ENCODE measurements around the gene FNTB.
A peak's percentile ranks its signal among the peaks of the same experiment; 100 is the strongest.
"Not testable (repeated sequence)": the region's sequence is repeated elsewhere in the genome, so short reads cannot be mapped to it uniquely, and the experiment has no call there.

The FNTB gene

GRCh38 chr14:65019944-65020566 lies 33.4 kb downstream of the FNTB start:
- peak; percentile 79 for DNase-seq

- DNase-seq = no peak
Observed at GRCh38 chr14:65024957-65025356, 38.3 kb downstream of the FNTB start.

- DNase-seq = no peak
Observed at GRCh38 chr14:65025818-65026217, 39.1 kb downstream of the FNTB start.

GRCh38 chr14:65026526-65026925 lies 39.8 kb downstream of the FNTB start:
- DNase-seq = no peak

GRCh38 chr14:65027127-65027799 lies 40.6 kb downstream of the FNTB start:
- DNase-seq = no peak

- DNase-seq = no peak
Observed at GRCh38 chr14:65028937-65029336, 42.2 kb downstream of the FNTB start.

GRCh38 chr14:65031321-65031720 lies 44.6 kb downstream of the FNTB start:
- not testable (repeated sequence) for DNase-seq

- DNase-seq = no peak
Observed at GRCh38 chr14:65032319-65032718, 45.6 kb downstream of the FNTB start.

- DNase-seq = no peak
Observed at GRCh38 chr14:65033181-65033580, 46.5 kb downstream of the FNTB start.

- no peak for DNase-seq
Observed at GRCh38 chr14:65034021-65034420, 47.3 kb downstream of the FNTB start.

- no peak for DNase-seq
Observed at GRCh38 chr14:65035049-65035448, 48.4 kb downstream of the FNTB start.

- no peak for DNase-seq
Observed at GRCh38 chr14:65038966-65039365, 52.3 kb downstream of the FNTB start.

GRCh38 chr14:65040666-65041433 lies 54.2 kb downstream of the FNTB start:
- no peak for DNase-seq

- DNase-seq = no peak
Observed at GRCh38 chr14:65041434-65041915, 54.8 kb downstream of the FNTB start.

- no peak for DNase-seq
Observed at GRCh38 chr14:65042296-65042695, 55.6 kb downstream of the FNTB start.

- no peak for DNase-seq
Observed at GRCh38 chr14:65042731-65043372, 56.2 kb downstream of the FNTB start.

- DNase-seq = no peak
Observed at GRCh38 chr14:65043893-65044595, 57.3 kb downstream of the FNTB start.

- no peak for DNase-seq
Observed at GRCh38 chr14:65044596-65044959, 57.9 kb downstream of the FNTB start.

GRCh38 chr14:65045006-65045405 lies 58.3 kb downstream of the FNTB start:
- no peak for DNase-seq

GRCh38 chr14:65045709-65046108 lies 59.0 kb downstream of the FNTB start:
- no peak for DNase-seq

GRCh38 chr14:65052832-65053231 lies 66.1 kb downstream of the FNTB start:
- no peak for DNase-seq

GRCh38 chr14:65053466-65053865 lies 66.8 kb downstream of the FNTB start:
- DNase-seq = no peak

All from HCEC 1CT (cell line).